ENCODE data around the gene UNCX. TPM values are rescaled to one million over a fixed set of nuclear protein-coding genes. Genes with fewer than 3 reads are reported as not detected.
"Not testable (repeated sequence)": the region's sequence is repeated elsewhere in the genome, so short reads cannot be mapped to it uniquely, and the experiment has no call there.

The UNCX gene
- polyA plus RNA-seq, 1 experiment, result not detected

DNA sequence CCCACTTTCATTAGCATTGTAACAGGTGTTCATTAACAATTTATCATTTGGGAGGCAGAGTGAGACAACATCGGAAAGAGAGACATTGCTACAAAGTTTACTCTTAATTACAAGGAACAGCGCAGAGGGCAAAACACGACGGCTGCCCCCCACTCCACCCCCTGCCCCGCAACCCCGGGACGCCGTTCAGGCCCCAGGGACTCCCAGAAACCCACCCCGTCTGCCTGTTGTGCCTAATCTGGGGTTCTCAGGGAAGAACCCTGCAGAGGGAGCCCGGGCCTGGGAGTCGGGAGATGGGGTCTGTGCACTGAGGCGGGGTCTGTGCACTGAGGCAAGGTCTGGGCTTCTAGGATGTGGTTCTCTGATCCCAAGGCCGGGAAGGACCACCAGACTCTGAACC is 25.2 kb downstream of the UNCX start:
- TF ChIP-seq, protein P1, sequence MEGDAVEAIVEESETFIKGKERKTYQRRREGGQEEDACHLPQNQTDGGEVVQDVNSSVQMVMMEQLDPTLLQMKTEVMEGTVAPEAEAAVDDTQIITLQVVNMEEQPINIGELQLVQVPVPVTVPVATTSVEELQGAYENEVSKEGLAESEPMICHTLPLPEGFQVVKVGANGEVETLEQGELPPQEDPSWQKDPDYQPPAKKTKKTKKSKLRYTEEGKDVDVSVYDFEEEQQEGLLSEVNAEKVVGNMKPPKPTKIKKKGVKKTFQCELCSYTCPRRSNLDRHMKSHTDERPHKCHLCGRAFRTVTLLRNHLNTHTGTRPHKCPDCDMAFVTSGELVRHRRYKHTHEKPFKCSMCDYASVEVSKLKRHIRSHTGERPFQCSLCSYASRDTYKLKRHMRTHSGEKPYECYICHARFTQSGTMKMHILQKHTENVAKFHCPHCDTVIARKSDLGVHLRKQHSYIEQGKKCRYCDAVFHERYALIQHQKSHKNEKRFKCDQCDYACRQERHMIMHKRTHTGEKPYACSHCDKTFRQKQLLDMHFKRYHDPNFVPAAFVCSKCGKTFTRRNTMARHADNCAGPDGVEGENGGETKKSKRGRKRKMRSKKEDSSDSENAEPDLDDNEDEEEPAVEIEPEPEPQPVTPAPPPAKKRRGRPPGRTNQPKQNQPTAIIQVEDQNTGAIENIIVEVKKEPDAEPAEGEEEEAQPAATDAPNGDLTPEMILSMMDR (IDR thresholded peaks at IDR 0.05; ENCODE audit: low read depth, low read length), result no peak
- ChIA-PET POLR2A (no interaction called here), CTCF (no interaction called here)
- DNase-seq (ENCODE audit: low read depth, low spot score), result no peak
- Histone ChIP-seq H3K9me3 (ENCODE audit: control insufficient read depth, insufficient read depth, low read length) (peaks cover 5% of the 10 kb centered on the region; the same call in 1 of the 2 replicates), H3K4me3 (ENCODE audit: low read depth, low read length) (no peak overlapping the region), H3K27me3 (ENCODE audit: control insufficient read depth, insufficient read depth, low read length) (peaks cover 66% of the 10 kb centered on the region), H3K27ac (ENCODE audit: low read depth, low read length) (no peak overlapping the region)

DNA sequence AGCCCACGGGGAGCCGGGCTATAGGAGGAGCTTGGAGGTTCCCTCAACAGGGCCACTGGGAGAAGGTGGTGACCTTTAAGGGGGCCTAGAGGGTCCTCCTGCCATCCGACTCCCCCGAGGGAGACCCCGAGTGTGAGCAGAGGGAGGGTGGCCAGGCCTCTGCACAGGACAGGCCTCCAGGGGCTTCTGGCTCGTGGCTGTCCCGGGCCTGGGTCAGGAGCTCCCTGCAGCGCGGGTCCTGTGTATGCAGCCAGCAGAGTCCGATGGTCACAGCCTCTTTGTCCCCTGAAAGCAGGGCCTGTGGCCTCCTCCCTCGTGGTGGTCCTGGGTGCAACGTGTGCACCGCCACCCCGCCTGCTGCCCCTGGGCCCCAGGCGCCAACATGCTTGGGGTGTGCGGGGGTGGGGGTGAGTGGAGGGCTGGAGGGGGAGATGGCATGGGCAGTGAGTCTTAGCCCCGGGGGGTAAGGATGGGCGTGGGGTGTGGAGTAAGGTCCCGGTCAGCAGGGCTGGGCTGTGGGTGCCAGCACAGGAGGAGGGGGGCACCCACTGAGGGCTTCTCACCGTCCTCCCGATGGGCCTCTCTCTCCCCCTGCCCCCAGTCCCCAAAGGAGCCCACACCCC is 27.1 kb downstream of the UNCX start:
- Histone ChIP-seq H3K27me3 (ENCODE audit: control insufficient read depth, insufficient read depth, low read length) (peaks cover 64% of the 10 kb centered on the region), H3K4me3 (ENCODE audit: low read depth, low read length) (no peak overlapping the region), H3K27ac (ENCODE audit: low read depth, low read length) (no peak overlapping the region), H3K9me3 (ENCODE audit: control insufficient read depth, insufficient read depth, low read length) (peaks cover 5% of the 10 kb centered on the region; the same call in 1 of the 2 replicates)
- CTCF ChIA-PET, result no interaction called here
- no peak for DNase-seq (ENCODE audit: low read depth, low spot score)
- TF ChIP-seq, protein P1 (IDR thresholded peaks at IDR 0.05; ENCODE audit: low read depth, low read length), result no peak
- POLR2A ChIA-PET, result no interaction called here

DNA sequence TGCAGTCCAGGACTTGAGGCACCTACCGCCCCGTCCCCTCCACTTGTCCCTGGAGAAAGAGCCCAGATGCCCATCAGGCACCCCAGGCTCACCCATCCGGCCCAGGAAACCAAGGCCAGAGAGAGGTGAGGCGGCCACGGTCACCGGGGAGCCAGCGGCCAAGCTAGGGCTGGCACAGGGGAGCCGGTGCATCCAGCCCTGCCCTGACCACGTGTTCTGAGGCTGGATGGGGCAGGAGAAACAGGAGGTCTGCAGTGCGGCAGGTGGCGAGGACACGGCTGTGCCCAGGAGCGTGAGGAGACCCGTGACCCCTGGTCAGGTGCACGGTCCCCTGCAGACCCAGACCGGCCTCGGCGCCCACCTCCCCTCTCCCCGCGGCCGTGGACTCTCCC is 27.6 kb downstream of the UNCX start:
- Histone ChIP-seq H3K4me3 (ENCODE audit: low read depth, low read length) (no peak overlapping the region), H3K27ac (ENCODE audit: low read depth, low read length) (no peak overlapping the region), H3K27me3 (ENCODE audit: control insufficient read depth, insufficient read depth, low read length) (peaks cover 63% of the 10 kb centered on the region), H3K9me3 (ENCODE audit: control insufficient read depth, insufficient read depth, low read length) (peaks cover 5% of the 10 kb centered on the region; the same call in 1 of the 2 replicates)
- TF ChIP-seq, protein P1 (IDR thresholded peaks at IDR 0.05; ENCODE audit: low read depth, low read length), result no peak
- POLR2A ChIA-PET, result no interaction called here
- no peak for DNase-seq (ENCODE audit: low read depth, low spot score)
- CTCF ChIA-PET, result no interaction called here

DNA sequence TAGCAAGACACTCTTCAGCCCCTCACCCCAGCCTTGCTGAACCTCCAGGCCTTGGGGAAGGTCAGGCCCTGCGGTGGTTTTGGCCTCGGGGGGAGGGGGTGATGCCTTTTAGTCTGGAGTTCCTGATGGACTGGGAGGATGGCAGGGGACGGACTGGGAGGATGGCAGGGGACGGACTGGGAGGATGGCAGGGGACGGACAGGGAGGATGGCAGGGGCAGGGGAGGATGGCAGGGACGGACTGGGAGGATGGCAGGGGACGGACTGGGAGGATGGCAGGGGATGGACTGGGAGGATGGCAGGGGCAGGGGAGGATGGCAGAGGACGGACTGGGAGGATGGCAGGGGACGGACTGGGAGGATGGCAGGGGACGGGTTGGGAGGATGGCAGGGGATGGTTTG is 28.4 kb downstream of the UNCX start:
- DNase-seq (ENCODE audit: low read depth, low spot score); H3K27ac ChIP-seq (ENCODE audit: low read depth, low read length); CTCF ChIA-PET; POLR2A ChIA-PET; H3K9me3 ChIP-seq (ENCODE audit: control insufficient read depth, insufficient read depth, low read length); H3K4me3 ChIP-seq (ENCODE audit: low read depth, low read length): not testable (repeated sequence)
- peaks cover 61% of the 10 kb centered on the region for H3K27me3 ChIP-seq (ENCODE audit: control insufficient read depth, insufficient read depth, low read length)

DNA sequence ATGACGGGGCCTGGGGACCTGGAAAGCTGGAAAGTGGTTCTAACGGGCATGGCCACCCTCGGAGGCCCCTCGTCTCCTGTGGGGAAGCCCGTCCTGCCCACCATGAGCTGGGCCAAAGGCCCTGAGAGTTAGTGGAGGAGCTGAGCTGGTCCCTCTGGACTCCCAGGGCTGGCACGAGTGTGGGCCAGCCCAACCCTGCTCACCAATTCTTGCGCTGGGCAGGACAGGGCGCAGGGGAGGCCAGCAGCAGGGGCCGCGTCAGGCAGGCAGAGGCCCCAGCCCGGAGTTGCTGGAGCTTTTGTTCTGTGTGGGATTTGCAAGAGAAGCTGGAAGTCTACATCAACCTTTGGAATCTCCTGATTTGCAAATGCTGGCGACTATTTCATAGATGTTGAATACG is 29.8 kb downstream of the UNCX start:
- H3K27ac ChIP-seq (ENCODE audit: low read depth, low read length), result no peak overlapping the region
- ChIA-PET POLR2A (interaction anchor here (0.7 kb wide), 1 partner anchor 166 kb away, joined by 4 read pairs; no protein-coding TSS in a partner anchor), CTCF (interaction anchor here (0.7 kb wide), 1 partner anchor 947 kb away, joined by 3 read pairs; no protein-coding TSS in a partner anchor)
- no peak overlapping the region for H3K4me3 ChIP-seq (ENCODE audit: low read depth, low read length)
- H3K27me3 ChIP-seq (ENCODE audit: control insufficient read depth, insufficient read depth, low read length), result peaks cover 51% of the 10 kb centered on the region
- no peak for DNase-seq (ENCODE audit: low read depth, low spot score)
- TF ChIP-seq, protein P1 (IDR thresholded peaks at IDR 0.05; ENCODE audit: low read depth, low read length), result no peak
- H3K9me3 ChIP-seq (ENCODE audit: control insufficient read depth, insufficient read depth, low read length), result no peaks in the 10 kb centered on the region; the same call in 1 of the 2 replicates
